Activated T-cell treated with anti-CD3 and anti-CD28 coated beads for 1 hour (primary cell): ENCODE measurements around the gene KRTAP4-5.
"Not testable (repeated sequence)": the region's sequence is repeated elsewhere in the genome, so short reads cannot be mapped to it uniquely, and the experiment has no call there.

Experiments used
- DNase-seq: peaks from one replicate; pipeline ENCODE4 v3.0.0-alpha.2; 2020; ENCODE audit warnings: low read depth

Gene KRTAP4-5

GRCh38 chr17:41108728-41109386 is 40.8 kb downstream of the KRTAP4-5 start:
- not testable (repeated sequence) for DNase-seq

DNA sequence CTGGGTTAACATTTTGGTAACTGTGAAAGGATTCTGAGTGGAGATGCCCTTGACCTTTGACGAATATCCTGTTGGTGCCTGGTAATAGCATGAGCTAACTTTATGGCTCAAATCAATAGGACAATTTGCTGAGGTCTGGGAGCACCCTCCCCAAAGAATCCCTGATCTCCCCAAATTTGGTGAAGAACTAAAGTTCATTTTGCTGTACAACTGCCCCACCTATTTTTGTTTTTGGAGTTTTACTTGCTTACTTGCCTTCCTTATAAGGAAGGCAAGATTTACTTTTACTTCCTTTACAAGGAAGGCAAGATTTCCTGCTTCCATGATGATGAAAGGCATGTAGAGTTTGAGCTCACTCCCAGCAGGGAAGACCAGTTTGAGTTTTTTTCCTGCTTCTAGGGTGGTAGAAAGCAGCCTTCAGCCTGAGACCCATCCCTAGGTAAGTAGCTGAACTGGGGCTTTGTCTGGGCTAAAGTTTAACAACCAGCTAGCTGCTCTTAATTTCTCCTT is 41.6 kb downstream of the KRTAP4-5 start:
- DNase-seq, result no peak

GRCh38 chr17:41105347-41105746 is 44.3 kb downstream of the KRTAP4-5 start, which contains the start of gene KRTAP4-9:
Gene KRTAP4-9 (plus strand): TSS chr17:41105389. CDS start chr17:41105389, 0 bp downstream.
- DNase-seq, result not testable (repeated sequence)

GRCh38 chr17:41104386-41105038 is 45.1 kb downstream of the KRTAP4-5 start:
- DNase-seq, result not testable (repeated sequence)

- DNase-seq, result no peak
These were observed 45.7 kb downstream of the KRTAP4-5 start for GRCh38 chr17:41103896-41104295.

- DNase-seq, result no peak
These were observed 47.9 kb downstream of the KRTAP4-5 start, which contains the start of gene KRTAP4-16 for GRCh38 chr17:41101586-41102259. Gene KRTAP4-16 (minus strand): TSS chr17:41102209. CDS start chr17:41102209, 0 bp downstream.

DNA sequence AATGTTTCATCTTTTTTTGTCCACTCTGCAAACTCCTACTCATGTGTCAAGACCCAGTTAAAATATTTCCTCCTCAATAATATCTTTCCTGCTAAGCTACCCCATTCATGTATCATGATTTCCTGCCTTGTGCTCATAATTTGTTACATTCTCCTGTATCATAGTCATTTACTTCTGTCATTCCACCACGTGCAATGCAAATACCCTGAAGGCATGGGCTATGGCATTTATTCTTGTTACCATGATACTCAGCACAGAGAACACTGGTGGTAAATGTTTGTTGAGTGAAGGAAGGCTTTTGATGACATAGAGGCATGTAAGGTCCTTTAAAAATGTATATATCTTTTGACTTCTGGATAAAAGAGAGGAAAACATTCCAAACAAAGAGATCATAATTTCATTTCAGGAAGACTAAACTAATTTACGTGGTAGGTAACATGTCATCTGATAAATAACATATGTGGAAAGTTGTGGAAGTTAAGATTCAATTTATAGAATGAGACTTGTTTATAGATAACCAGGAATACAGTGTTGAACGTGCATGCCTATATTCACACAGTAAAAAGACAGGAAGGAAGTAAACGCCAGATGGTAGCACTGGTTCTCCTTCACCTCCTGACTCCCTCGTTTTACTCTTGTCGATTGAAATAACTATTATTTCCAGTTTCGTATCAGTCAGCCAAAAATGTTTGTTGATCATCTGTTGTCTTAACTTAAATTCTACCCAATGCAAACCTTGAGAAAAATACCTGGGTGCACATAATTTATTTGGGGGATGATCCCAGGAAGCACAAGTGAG is 49.7 kb downstream of the KRTAP4-5 start:
- not testable (repeated sequence) for DNase-seq
